HG03039 (cell line): ENCODE results near the gene PRPSAP1.
"Not testable (repeated sequence)": the region's sequence is repeated elsewhere in the genome, so short reads cannot be mapped to it uniquely, and the experiment has no call there.

ENCODE experiments used
- ATAC-seq: cut with Tn5 transposase; IDR thresholded peaks from one replicate; pipeline ENCODE4 v1.9.1; 2021; ENCODE audit warnings: mild to moderate bottlenecking, moderate library complexity; ENCODE audit not compliant: unreplicated experiment

Gene PRPSAP1

GRCh38 chr17:76327696-76328095 lies 26.0 kb downstream of the PRPSAP1 start:
- ATAC-seq: no peak

GRCh38 chr17:76326306-76326705 lies 27.4 kb downstream of the PRPSAP1 start:
- ATAC-seq: no peak

GRCh38 chr17:76318586-76318985 lies 35.1 kb downstream of the PRPSAP1 start:
- ATAC-seq: no peak

GRCh38 chr17:76317535-76317934 lies 36.2 kb downstream of the PRPSAP1 start:
- ATAC-seq: no peak

GRCh38 chr17:76314392-76315227 lies 39.1 kb downstream of the PRPSAP1 start:
- no peak for ATAC-seq

GRCh38 chr17:76312735-76313134 lies 41.0 kb downstream of the PRPSAP1 start:
- no peak for ATAC-seq

GRCh38 chr17:76309461-76309860 lies 44.3 kb downstream of the PRPSAP1 start:
- ATAC-seq: no peak

GRCh38 chr17:76307966-76308338 lies 45.8 kb downstream of the PRPSAP1 start, which contains the start of gene QRICH2:
TSS of gene QRICH2 (minus strand) at chr17:76308276. CDS start at chr17:76307998, 278 bp downstream.
- ATAC-seq: no peak

- no peak for ATAC-seq
Observed at GRCh38 chr17:76307299-76307965, 46.3 kb downstream of the PRPSAP1 start.

- not testable (repeated sequence) for ATAC-seq
Observed at GRCh38 chr17:76305135-76305454, 48.6 kb downstream of the PRPSAP1 start.

GRCh38 chr17:76304226-76305134 lies 49.2 kb downstream of the PRPSAP1 start:
- no peak for ATAC-seq

- ATAC-seq: no peak
Observed at GRCh38 chr17:76297436-76297835, 56.3 kb downstream of the PRPSAP1 start.

- ATAC-seq: no peak
Observed at GRCh38 chr17:76296889-76297288, 56.8 kb downstream of the PRPSAP1 start.

GRCh38 chr17:76296186-76296585 lies 57.5 kb downstream of the PRPSAP1 start:
- no peak for ATAC-seq

GRCh38 chr17:76293106-76293505 lies 60.6 kb downstream of the PRPSAP1 start:
- no peak for ATAC-seq

GRCh38 chr17:76292567-76292966 lies 61.1 kb downstream of the PRPSAP1 start:
- no peak for ATAC-seq

- ATAC-seq: no peak
Observed at GRCh38 chr17:76281573-76282371, 71.9 kb downstream of the PRPSAP1 start.

- no peak for ATAC-seq
Observed at GRCh38 chr17:76280650-76281049, 73.1 kb downstream of the PRPSAP1 start.

- no peak for ATAC-seq
Observed at GRCh38 chr17:76279742-76280287, 73.9 kb downstream of the PRPSAP1 start.
